ENCODE results near the gene ACOXL. TPM values are rescaled to one million over a fixed set of nuclear protein-coding genes. Genes with fewer than 3 reads are reported as not detected.

The ACOXL gene
- total and polyA plus RNA-seq, 12 donors = 0.05 to 0.19 (median 0.12) TPM; not detected in 8

GRCh38 chr2:111024496-111024895 is 292.1 kb downstream of the ACOXL start:
- DNase-seq = no peak
- no peaks in the 10 kb centered on the region for H3K27me3 ChIP-seq
- no peaks in the 10 kb centered on the region for H3K36me3 ChIP-seq (replicated peaks in 1 of 2)
- intact Hi-C loops (cut with DNase I) = no loop called here
- no peaks in the 10 kb centered on the region for H3K4me1 ChIP-seq (replicated peaks in 1 of 2)
- TF ChIP-seq, protein P1, sequence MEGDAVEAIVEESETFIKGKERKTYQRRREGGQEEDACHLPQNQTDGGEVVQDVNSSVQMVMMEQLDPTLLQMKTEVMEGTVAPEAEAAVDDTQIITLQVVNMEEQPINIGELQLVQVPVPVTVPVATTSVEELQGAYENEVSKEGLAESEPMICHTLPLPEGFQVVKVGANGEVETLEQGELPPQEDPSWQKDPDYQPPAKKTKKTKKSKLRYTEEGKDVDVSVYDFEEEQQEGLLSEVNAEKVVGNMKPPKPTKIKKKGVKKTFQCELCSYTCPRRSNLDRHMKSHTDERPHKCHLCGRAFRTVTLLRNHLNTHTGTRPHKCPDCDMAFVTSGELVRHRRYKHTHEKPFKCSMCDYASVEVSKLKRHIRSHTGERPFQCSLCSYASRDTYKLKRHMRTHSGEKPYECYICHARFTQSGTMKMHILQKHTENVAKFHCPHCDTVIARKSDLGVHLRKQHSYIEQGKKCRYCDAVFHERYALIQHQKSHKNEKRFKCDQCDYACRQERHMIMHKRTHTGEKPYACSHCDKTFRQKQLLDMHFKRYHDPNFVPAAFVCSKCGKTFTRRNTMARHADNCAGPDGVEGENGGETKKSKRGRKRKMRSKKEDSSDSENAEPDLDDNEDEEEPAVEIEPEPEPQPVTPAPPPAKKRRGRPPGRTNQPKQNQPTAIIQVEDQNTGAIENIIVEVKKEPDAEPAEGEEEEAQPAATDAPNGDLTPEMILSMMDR (IDR thresholded peaks at IDR 0.05) = no peak
- TF ChIP-seq POLR2A (IDR thresholded peaks at IDR 0.05) = no peak
- 78 to 82% (median 81%) methylated on average over 4 of the region's 4 CpGs for WGBS, 4 donors
- no peak overlapping the region for H3K27ac ChIP-seq
- no peak overlapping the region for H3K4me3 ChIP-seq
- H3K9me3 ChIP-seq (replicated peaks in 1 of 3) = no peaks in the 10 kb centered on the region

- no peak overlapping the region for H3K27ac ChIP-seq
- H3K36me3 ChIP-seq (replicated peaks in 1 of 2) = no peaks in the 10 kb centered on the region
- 77 to 81% (median 78%) methylated on average over 4 of the region's 4 CpGs for WGBS, 4 donors
- TF ChIP-seq, protein P1 (IDR thresholded peaks at IDR 0.05) = no peak
- no peak for TF ChIP-seq POLR2A (IDR thresholded peaks at IDR 0.05)
- DNase-seq = no peak
- no peaks in the 10 kb centered on the region for H3K27me3 ChIP-seq
- H3K4me1 ChIP-seq (replicated peaks in 1 of 2) = no peaks in the 10 kb centered on the region
- no peaks in the 10 kb centered on the region for H3K9me3 ChIP-seq (replicated peaks in 1 of 3)
- H3K4me3 ChIP-seq = no peak overlapping the region
- intact Hi-C loops (cut with DNase I) = no loop called here
Measured at GRCh38 chr2:111025288-111025687, 292.9 kb downstream of the ACOXL start.

DNA sequence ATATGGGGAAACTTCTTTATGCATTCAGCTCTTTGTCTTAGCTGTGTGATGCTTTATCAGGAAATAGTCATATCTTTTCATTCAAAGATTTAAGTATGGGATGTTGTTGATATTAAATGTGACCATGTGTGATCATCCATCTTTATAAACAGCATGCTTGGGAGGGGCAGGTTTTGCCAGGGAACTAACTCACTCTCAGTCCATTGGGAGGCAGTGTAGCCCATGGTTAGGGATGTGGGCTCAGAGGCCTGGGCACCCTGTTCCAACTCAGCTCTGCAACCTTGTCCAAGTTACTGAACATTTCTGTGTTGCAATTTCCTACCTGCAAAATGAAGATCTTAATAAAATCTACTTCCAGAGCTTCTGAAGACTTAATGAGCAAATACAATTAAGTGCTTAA is 296.3 kb downstream of the ACOXL start:
- no peak for DNase-seq
- peaks cover 6% of the 10 kb centered on the region for H3K27me3 ChIP-seq
- H3K36me3 ChIP-seq (replicated peaks in 1 of 2) = no peaks in the 10 kb centered on the region
- no peak for TF ChIP-seq POLR2A (IDR thresholded peaks at IDR 0.05)
- TF ChIP-seq, protein P1 (IDR thresholded peaks at IDR 0.05) = no peak
- no peaks in the 10 kb centered on the region for H3K9me3 ChIP-seq (replicated peaks in 1 of 3)
- intact Hi-C loops (cut with DNase I) = no loop called here
- no peak overlapping the region for H3K27ac ChIP-seq
- H3K4me1 ChIP-seq (replicated peaks in 1 of 2) = no peaks in the 10 kb centered on the region
- no peak overlapping the region for H3K4me3 ChIP-seq

GRCh38 chr2:111029181-111029927 is 297.0 kb downstream of the ACOXL start:
- Histone ChIP-seq H3K27me3 (peaks cover 6% of the 10 kb centered on the region), H3K27ac (no peak overlapping the region), H3K4me3 (no peak overlapping the region), H3K9me3 (replicated peaks in 1 of 3) (no peaks in the 10 kb centered on the region), H3K4me1 (replicated peaks in 1 of 2) (no peaks in the 10 kb centered on the region), H3K36me3 (replicated peaks in 1 of 2) (no peaks in the 10 kb centered on the region)
- TF ChIP-seq, protein P1 (IDR thresholded peaks at IDR 0.05) = no peak
- no peak for TF ChIP-seq POLR2A (IDR thresholded peaks at IDR 0.05)
- intact Hi-C loops (cut with DNase I) = no loop called here
- 71 to 79% (median 74%) methylated on average over 6 to 7 of the region's 7 CpGs for WGBS, 4 donors
- DNase-seq = no peak
